ENCODE results near the gene EDIL3. TPM values are rescaled to one million over a fixed set of nuclear protein-coding genes. Genes with fewer than 3 reads are reported as not detected.

Gene EDIL3
- total and polyA plus RNA-seq, 2 of the 13 experiments (the other 11 are each of a cell fraction or from before 2014, with no cell fraction given) = 0.01 TPM; not detected in 1

GRCh38 chr5:84237126-84237525 is 147.6 kb downstream of the EDIL3 start (continued):
- no peak for TF ChIP-seq ZNF770 (CRISPR knock-in tag; IDR thresholded peaks at IDR 0.05)
- TF ChIP-seq NR2F2 (IDR thresholded peaks at IDR 0.05; ENCODE audit: borderline replicate concordance, low read depth) = no peak
- TF ChIP-seq ZNF460 (CRISPR knock-in tag; IDR thresholded peaks at IDR 0.05; ENCODE audit: borderline replicate concordance) = no peak
- TF ChIP-seq ZNF362 (CRISPR knock-in tag; IDR thresholded peaks at IDR 0.05; ENCODE audit: borderline replicate concordance) = no peak
- no peak for TF ChIP-seq ZNF329 (CRISPR knock-in tag; IDR thresholded peaks at IDR 0.05; ENCODE audit: low read depth)

GRCh38 chr5:84231433-84231832 is 153.2 kb downstream of the EDIL3 start:
- Histone ChIP-seq H3K36me3 (replicated peaks in 1 of 2; ENCODE audit: control insufficient read depth in 1 of 2, insufficient read depth in 2 of 2, low read length in 2 of 2) (no peaks in the 10 kb centered on the region), H3K9ac (ENCODE audit: insufficient read depth, low read depth, low read length) (no peak overlapping the region), H3K27ac (ENCODE audit: extremely low read length, insufficient read depth, low read length) (no peak overlapping the region), H3K27me3 (ENCODE audit: control insufficient read depth in 1 of 2, insufficient read depth in 2 of 2, low read length in 2 of 2) (no peaks in the 10 kb centered on the region), H2AFZ (ENCODE audit: low read length) (no peak overlapping the region), H3K9me3 (ENCODE audit: low read length) (no peaks in the 10 kb centered on the region), H3K79me2 (ENCODE audit: insufficient read depth, low read length) (no peaks in the 10 kb centered on the region), H3K4me3 (replicated peaks in 1 of 3; ENCODE audit: insufficient read depth in 1 of 3, low read depth in 2 of 3, low read length in 3 of 3) (no peak overlapping the region), H3K4me1 (ENCODE audit: insufficient read depth, low read length) (no peaks in the 10 kb centered on the region), H4K20me1 (ENCODE audit: insufficient read depth, low read length) (no peaks in the 10 kb centered on the region), H3K4me2 (ENCODE audit: low read depth, low read length) (no peak overlapping the region)
- CTCF ChIA-PET (ENCODE audit: low intra/inter-chr PET ratio, low total read pairs) = no interaction called here
- no peak for DNase-seq (ENCODE audit: low spot score)
- POLR2A ChIA-PET = no interaction called here
- in situ Hi-C loops (cut with HindIII; ENCODE audit: extremely low pct_ligation_motif_present, low pct_unique_long_range_greater_than_20kb) (no loop called here), intact Hi-C loops (cut with micrococcal nuclease; ENCODE audit: unreplicated experiment) (no loop called here)
- no TSS peak for BruUV-seq (replicated peaks)
- TF ChIP-seq ZNF205 (CRISPR knock-in tag; IDR thresholded peaks at IDR 0.05) = no peak
- TF ChIP-seq TCF7 (IDR thresholded peaks at IDR 0.05; ENCODE audit: low read depth) = no peak
- no peak for TF ChIP-seq ATM (IDR thresholded peaks at IDR 0.05; ENCODE audit: borderline replicate concordance)
- TF ChIP-seq SP2 (CRISPR knock-in tag; IDR thresholded peaks at IDR 0.05) = no peak
- TF ChIP-seq ATF7-NPFF (CRISPR knock-in tag; IDR thresholded peaks at IDR 0.05; ENCODE audit: low read depth) = no peak
- TF ChIP-seq ZNF34 (CRISPR knock-in tag; IDR thresholded peaks at IDR 0.05; ENCODE audit: borderline replicate concordance) = no peak
- no peak for TF ChIP-seq XRCC5 (optimal IDR thresholded peaks at IDR 0.05; ENCODE audit: low read length)
- TF ChIP-seq, protein P1, sequence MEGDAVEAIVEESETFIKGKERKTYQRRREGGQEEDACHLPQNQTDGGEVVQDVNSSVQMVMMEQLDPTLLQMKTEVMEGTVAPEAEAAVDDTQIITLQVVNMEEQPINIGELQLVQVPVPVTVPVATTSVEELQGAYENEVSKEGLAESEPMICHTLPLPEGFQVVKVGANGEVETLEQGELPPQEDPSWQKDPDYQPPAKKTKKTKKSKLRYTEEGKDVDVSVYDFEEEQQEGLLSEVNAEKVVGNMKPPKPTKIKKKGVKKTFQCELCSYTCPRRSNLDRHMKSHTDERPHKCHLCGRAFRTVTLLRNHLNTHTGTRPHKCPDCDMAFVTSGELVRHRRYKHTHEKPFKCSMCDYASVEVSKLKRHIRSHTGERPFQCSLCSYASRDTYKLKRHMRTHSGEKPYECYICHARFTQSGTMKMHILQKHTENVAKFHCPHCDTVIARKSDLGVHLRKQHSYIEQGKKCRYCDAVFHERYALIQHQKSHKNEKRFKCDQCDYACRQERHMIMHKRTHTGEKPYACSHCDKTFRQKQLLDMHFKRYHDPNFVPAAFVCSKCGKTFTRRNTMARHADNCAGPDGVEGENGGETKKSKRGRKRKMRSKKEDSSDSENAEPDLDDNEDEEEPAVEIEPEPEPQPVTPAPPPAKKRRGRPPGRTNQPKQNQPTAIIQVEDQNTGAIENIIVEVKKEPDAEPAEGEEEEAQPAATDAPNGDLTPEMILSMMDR (CRISPR knock-in tag; IDR thresholded peaks at IDR 0.05) = no peak
- no peak for TF ChIP-seq PRDM10 (CRISPR knock-in tag; IDR thresholded peaks at IDR 0.05; ENCODE audit: low read depth)
- TF ChIP-seq ZNF749 (CRISPR knock-in tag; IDR thresholded peaks at IDR 0.05; ENCODE audit: borderline replicate concordance) = no peak
- no peak for TF ChIP-seq RFX3 (CRISPR knock-in tag; IDR thresholded peaks at IDR 0.05)
- ATAC-seq = no peak
- WGBS (ENCODE audit: low lambda C conversion rate) = 10% methylated on average over 7 of the region's 7 CpGs
- no peak for FAIRE-seq

Measured in HepG2 (cell line).